ENCODE data around the gene USP5. TPM values are rescaled to one million over a fixed set of nuclear protein-coding genes. Genes with fewer than 3 reads are reported as not detected.

USP5 gene
- total and polyA plus RNA-seq, 2 of the 8 experiments (the other 6 are each of a cell fraction or from before 2014, with no cell fraction given) = 66.5 to 148 TPM

GRCh38 chr12:6866163-6866919 is 14.4 kb downstream of the USP5 start:
- Histone ChIP-seq H3K4me3 (ENCODE audit: extremely low read depth in 1 of 4, insufficient read depth in 2 of 4, low read depth in 3 of 4, low read length in 4 of 4) (peak overlapping the region; percentile 40 to 98 (median 67)), H2BK12ac (ENCODE audit: low read depth, low read length) (no peak overlapping the region), H3K79me2 (ENCODE audit: control insufficient read depth in 1 of 2, insufficient read depth in 2 of 2, low read length in 2 of 2) (peaks cover 0 to 22% of the 10 kb centered on the region in 2 experiments; a peak in 2 of 4 replicates), H2BK5ac (ENCODE audit: low read depth, low read length) (peak overlapping the region; percentile 47; the same call in 1 of the 2 replicates), H3K18ac (ENCODE audit: extremely low read depth, low read length) (peak overlapping the region; percentile 94), H3K9ac (replicated peaks in 1 of 4; ENCODE audit: extremely low read depth in 1 of 4, low read depth in 3 of 4, low read length in 3 of 4) (peak overlapping the region in 2 of 4 experiments; percentile 35 to 53; a peak in 2 of 7 replicates), H3K79me1 (ENCODE audit: low read depth, low read length) (0 out of 2 replicates have a peak, but pooled peaks cover 4% of the 10 kb centered on the region), H2BK15ac (ENCODE audit: low read length) (peak overlapping the region; percentile 88; the same call in 1 of the 2 replicates), H4K5ac (ENCODE audit: insufficient read length, low read depth, low read length) (peak overlapping the region; percentile 26), H3K4ac (replicated peaks; ENCODE audit: insufficient read length, low read depth, low read length) (peak overlapping the region; percentile 57), H3K14ac (ENCODE audit: insufficient read length) (no peak overlapping the region), H2AFZ (ENCODE audit: low read length) (no peak overlapping the region), H4K8ac (ENCODE audit: extremely low read depth, insufficient read depth, low read length) (no peak overlapping the region; the same call in 1 of the 2 replicates), H2BK20ac (ENCODE audit: low read length) (no peak overlapping the region), H3K56ac (replicated peaks; ENCODE audit: insufficient read length, low read depth, low read length) (no peak overlapping the region), H3K4me2 (ENCODE audit: insufficient read depth in 1 of 2, low read depth in 2 of 2, low read length in 2 of 2) (peak overlapping the region; percentile 89 to 94), H2AK5ac (ENCODE audit: low read depth, low read length) (no peak overlapping the region), H2BK120ac (replicated peaks; ENCODE audit: low read depth, low read length) (no peak overlapping the region), H4K91ac (replicated peaks; ENCODE audit: insufficient read length, low read length) (peak overlapping the region; percentile 48), H3K27ac (ENCODE audit: low read depth, low read length) (no peak overlapping the region), H3K36me3 (ENCODE audit: control insufficient read depth in 2 of 4, insufficient read depth in 4 of 4, low read length in 3 of 4) (peaks cover 14 to 55% (median 34%) of the 10 kb centered on the region in 4 experiments), H3K23me2 (ENCODE audit: low read depth, low read length) (peaks cover 11% of the 10 kb centered on the region), H3K9me3 (ENCODE audit: insufficient read depth in 2 of 2, low read depth in 1 of 2, low read length in 1 of 2) (no peaks in the 10 kb centered on the region), H4K20me1 (replicated peaks in 1 of 2; ENCODE audit: control insufficient read depth in 1 of 2, insufficient read depth in 2 of 2, low read length in 2 of 2) (peaks cover 17 to 22% of the 10 kb centered on the region in 2 experiments), H3K23ac (ENCODE audit: insufficient read length) (no peak overlapping the region), H3K4me1 (replicated peaks in 1 of 4; ENCODE audit: control insufficient read depth in 3 of 4, insufficient read depth in 4 of 4, low read length in 3 of 4) (peaks cover 7 to 39% (median 20%) of the 10 kb centered on the region in 4 experiments), H3K27me3 (replicated peaks in 1 of 4; ENCODE audit: control insufficient read depth in 3 of 4, extremely low read depth in 1 of 4, insufficient read depth in 3 of 4, low read length in 3 of 4) (no peaks in the 10 kb centered on the region)
- WGBS, 2 experiments (ENCODE audit: extremely low coverage in 1 of 2, insufficient coverage in 1 of 2, insufficient read length in 1 of 2, insufficient replicate concordance in 2 of 2, low coverage in 1 of 2, low lambda C conversion rate in 2 of 2, missing lambda C conversion rate in 1 of 2) = 53% methylated on average over 19 of the region's 19 CpGs; no CpG with 5 or more reads in 1 of the 2 experiments
- ChIA-PET CTCF (ENCODE audit: partially characterized antibody) (interaction anchor here (0.7 to 10.4 kb wide), 13 partner anchors 11 to 245 kb away, joined by 3 to 216 read pairs (median 4); partner anchors contain the start of genes C12orf57, RNU7-1 and USP5), POLR2A (ENCODE audit: partially characterized antibody) (interaction anchor here (0.7 to 18.9 kb wide), 29 partner anchors 8 to 325 kb away, joined by 3 to 588 read pairs (median 6); partner anchors contain the start of genes ATN1, C12orf57, CDCA3 and COPS7A)
- no peak for FAIRE-seq
- DNase-seq (ENCODE audit: low read depth in 1 of 2, low spot score in 2 of 2) = peak in 1 of 2 experiments; percentile 68
- TF ChIP-seq PHF8 (conservative IDR thresholded peaks at IDR 0.05; ENCODE audit: low read depth, low read length) (no peak), EGR1 (IDR thresholded peaks at IDR 0.05; ENCODE audit: borderline replicate concordance, low read depth, low read length) (peak; percentile 70; the same call in 1 of the 2 replicates), CREB1 (IDR thresholded peaks at IDR 0.05) (0 out of 2 replicates have a peak, but pooled peaks have one; percentile 11)

Data from H1 (cell line).